Fibroblast of the aortic adventitia (primary cell): ENCODE measurements around the gene MACIR. TPM values are rescaled to one million over a fixed set of nuclear protein-coding genes. Genes with fewer than 3 reads are reported as not detected.

ENCODE experiments used
- DNase-seq: peaks from one replicate; pipeline ENCODE4 v3.0.0-alpha.2; 2010; ENCODE audit warnings: low read depth
- H3K4me3 ChIP-seq: 2 replicates; pipeline ENCODE4 v1.5.1; 2011; ENCODE audit warnings: low read depth, mild to moderate bottlenecking, control low read depth, low read length, moderate library complexity
- CTCF ChIP-seq: IDR thresholded peaks from 2 replicates; pipeline ENCODE4 v1.5.1; 2011; ENCODE audit warnings: mild to moderate bottlenecking, low read length, control low read depth, inconsistent platforms; ENCODE audit not compliant: insufficient read depth
- total RNA-seq: library from RNA; depleted of rRNA; stranded (reverse); fragments of >200 nt; gene quantifications from 2 replicates; pipeline ENCODE4 v1.2.3, GENCODE V29; 2012; ENCODE audit warnings: low replicate concordance

MACIR gene
- total RNA-seq, 1 donor, result 13.8 TPM

- no peak overlapping the region for H3K4me3 ChIP-seq
- DNase-seq, result peak; percentile 80
- no peak for TF ChIP-seq CTCF
These were observed 14.9 kb upstream of the MACIR start for GRCh38 chr5:103243665-103244064.

- no peak for DNase-seq
- TF ChIP-seq CTCF, result no peak
- no peak overlapping the region for H3K4me3 ChIP-seq
These were observed 14.2 kb upstream of the MACIR start for GRCh38 chr5:103244398-103244797.

GRCh38 chr5:103245761-103246160 is 12.8 kb upstream of the MACIR start:
- TF ChIP-seq CTCF, result no peak
- no peak overlapping the region for H3K4me3 ChIP-seq
- DNase-seq, result no peak

- H3K4me3 ChIP-seq, result no peak overlapping the region
- no peak for DNase-seq
- TF ChIP-seq CTCF, result no peak
These were observed 11.4 kb upstream of the MACIR start for GRCh38 chr5:103247118-103247517.

DNA sequence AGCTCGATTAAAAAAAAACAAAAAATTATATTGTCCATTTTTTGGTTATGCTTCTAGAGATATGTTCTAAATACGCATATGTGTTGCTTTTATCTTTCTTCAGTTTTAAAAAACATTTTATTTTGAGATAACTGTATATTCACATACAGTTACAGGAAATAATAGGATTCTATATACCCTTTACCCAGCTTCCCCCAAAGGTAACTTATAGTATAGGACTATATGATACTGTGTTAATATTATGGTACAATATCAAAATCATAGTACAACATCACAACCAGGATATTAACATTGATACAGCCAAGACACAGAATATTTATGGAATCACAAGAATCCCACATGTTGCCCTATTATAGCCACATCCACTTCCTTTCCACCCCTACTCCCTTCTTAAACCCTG is 9.5 kb upstream of the MACIR start:
- DNase-seq, result no peak
- TF ChIP-seq CTCF, result no peak
- H3K4me3 ChIP-seq, result no peak overlapping the region

- H3K4me3 ChIP-seq, result no peak overlapping the region
- TF ChIP-seq CTCF, result no peak
- no peak for DNase-seq
These were observed 3.6 kb upstream of the MACIR start for GRCh38 chr5:103254921-103255320.

- no peak for TF ChIP-seq CTCF
- no peak overlapping the region for H3K4me3 ChIP-seq
- DNase-seq, result no peak
These were observed 2.9 kb upstream of the MACIR start for GRCh38 chr5:103255691-103256090.
